Right lobe of liver (tissue), 4 donors: ENCODE results near the gene CDH4.

ENCODE experiments used
- CTCF ChIP-seq, 4 donors: fragments of 200-600 bp in 3 of 4; fragments of 450-650 bp in 1 of 4; IDR thresholded peaks; one replicate each; pipeline versions ENCODE4 v1.5.1 to v1.8.0; 2016 to 2022; ENCODE audit warnings: antibody characterized with exemption in 4 of 4, mild to moderate bottlenecking in 2 of 4
- POLR2A ChIP-seq: fragments of 450-650 bp; IDR thresholded peaks from one replicate; pipeline ENCODE4 v1.6.1; 2017; ENCODE audit warnings: antibody characterized with exemption, mild to moderate bottlenecking
- donor health status: DM: no; HTN: no; CAD: no.
- donor health status: DM: no; HTN: no; CAD: no.
- donor health status: DM: no; HTN: yes; CAD: no.

DNA sequence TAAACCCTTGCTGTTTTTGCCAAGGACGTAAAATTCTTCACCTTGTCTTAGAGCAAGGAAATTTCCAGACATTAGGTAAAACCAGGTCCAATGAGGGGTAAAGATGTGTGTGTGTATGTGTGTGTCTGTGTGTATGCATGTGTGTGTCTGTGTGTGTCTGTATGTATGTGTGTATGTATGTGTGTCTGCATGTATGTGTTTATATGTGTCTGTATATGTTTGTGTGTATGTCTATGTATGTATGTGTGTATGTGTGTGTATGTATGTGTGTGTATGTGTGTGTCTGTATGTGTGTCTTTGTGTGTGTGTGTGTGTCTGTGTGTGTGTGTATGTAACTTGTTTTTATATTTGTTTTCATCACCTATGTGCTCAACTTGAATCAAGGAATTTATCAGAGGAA, 439.9 kb downstream of the CDH4 start:
- TF ChIP-seq POLR2A: no peak
- no peak for TF ChIP-seq CTCF (IDR thresholded peaks at IDR 0.05)
